ENCODE measurements around the gene PTCRA.

DNA sequence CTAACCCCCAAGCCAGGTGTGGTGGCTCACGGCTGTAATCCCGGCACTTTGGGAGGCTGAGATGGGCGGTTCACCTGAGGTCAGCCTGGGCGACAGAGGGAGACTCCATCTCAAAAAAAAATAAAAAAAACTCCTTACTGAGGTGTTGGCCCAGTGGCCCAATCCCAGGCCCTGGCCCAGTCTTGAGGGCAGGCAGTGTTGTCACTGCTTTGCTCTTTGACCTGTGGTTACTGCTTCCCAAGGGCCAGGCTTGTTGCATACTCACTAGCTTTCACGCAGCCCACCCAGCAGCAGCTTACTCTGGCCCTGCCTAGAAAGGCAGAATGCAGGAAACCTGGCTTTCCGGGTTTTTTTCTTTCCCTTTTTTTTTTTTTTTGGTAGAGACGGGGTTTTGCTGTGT lies 26.6 kb downstream of the PTCRA start:
- TF ChIP-seq POLR2A (IDR thresholded peaks at IDR 0.05): no peak
- TF ChIP-seq, protein P1, sequence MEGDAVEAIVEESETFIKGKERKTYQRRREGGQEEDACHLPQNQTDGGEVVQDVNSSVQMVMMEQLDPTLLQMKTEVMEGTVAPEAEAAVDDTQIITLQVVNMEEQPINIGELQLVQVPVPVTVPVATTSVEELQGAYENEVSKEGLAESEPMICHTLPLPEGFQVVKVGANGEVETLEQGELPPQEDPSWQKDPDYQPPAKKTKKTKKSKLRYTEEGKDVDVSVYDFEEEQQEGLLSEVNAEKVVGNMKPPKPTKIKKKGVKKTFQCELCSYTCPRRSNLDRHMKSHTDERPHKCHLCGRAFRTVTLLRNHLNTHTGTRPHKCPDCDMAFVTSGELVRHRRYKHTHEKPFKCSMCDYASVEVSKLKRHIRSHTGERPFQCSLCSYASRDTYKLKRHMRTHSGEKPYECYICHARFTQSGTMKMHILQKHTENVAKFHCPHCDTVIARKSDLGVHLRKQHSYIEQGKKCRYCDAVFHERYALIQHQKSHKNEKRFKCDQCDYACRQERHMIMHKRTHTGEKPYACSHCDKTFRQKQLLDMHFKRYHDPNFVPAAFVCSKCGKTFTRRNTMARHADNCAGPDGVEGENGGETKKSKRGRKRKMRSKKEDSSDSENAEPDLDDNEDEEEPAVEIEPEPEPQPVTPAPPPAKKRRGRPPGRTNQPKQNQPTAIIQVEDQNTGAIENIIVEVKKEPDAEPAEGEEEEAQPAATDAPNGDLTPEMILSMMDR (IDR thresholded peaks at IDR 0.05): no peak

All from esophagus squamous epithelium (tissue), 4 donors.